ENCODE results near the gene DSCAML1. TPM values are rescaled to one million over a fixed set of nuclear protein-coding genes. Genes with fewer than 3 reads are reported as not detected.

DSCAML1 gene
- total and polyA plus RNA-seq, 9 of the 15 experiments (the other 6 are each of a cell fraction or from before 2014, with no cell fraction given) = not detected

GRCh38 chr11:117502015-117502778 lies 294.8 kb downstream of the DSCAML1 start:
- no peaks in the 10 kb centered on the region for H3K4me1 ChIP-seq (replicated peaks in 1 of 2; ENCODE audit: control insufficient read depth in 2 of 2, insufficient read depth in 2 of 2, low read length in 2 of 2)
- in situ Hi-C loops (cut with MboI) (no loop called here), intact Hi-C loops (cut with micrococcal nuclease) (no loop called here)
- H2AFZ ChIP-seq (ENCODE audit: low read depth, low read length) = no peak overlapping the region
- H3K4me2 ChIP-seq (ENCODE audit: insufficient read depth, low read length) = no peak overlapping the region
- no peak overlapping the region for H3K27ac ChIP-seq (ENCODE audit: extremely low read depth, low read depth, low read length)
- no peak for ATAC-seq
- H3K9ac ChIP-seq (ENCODE audit: insufficient read depth in 1 of 2, low read depth in 2 of 2, low read length in 2 of 2) = no peak overlapping the region
- no peak overlapping the region for H3K4me3 ChIP-seq
- H3K9me1 ChIP-seq (ENCODE audit: control insufficient read depth, insufficient read depth, low read length) = peaks cover 5% of the 10 kb centered on the region
- no peaks in the 10 kb centered on the region for H3K79me2 ChIP-seq (ENCODE audit: control insufficient read depth, insufficient read depth, low read length)
- no peak for FAIRE-seq
- no peaks in the 10 kb centered on the region for H3K36me3 ChIP-seq (ENCODE audit: control insufficient read depth, insufficient read depth, low read length)
- peaks cover 31 to 89% of the 10 kb centered on the region in 2 experiments; a peak in 4 of 5 replicates for H3K27me3 ChIP-seq (ENCODE audit: control insufficient read depth in 2 of 2, insufficient read depth in 2 of 2, low read length in 2 of 2)
- CTCF ChIA-PET (ENCODE audit: low intra/inter-chr PET ratio) = no interaction called here
- WGBS (ENCODE audit: insufficient coverage, low coverage, missing lambda C conversion rate) = 1% methylated on average over 22 of the region's 22 CpGs
- H3K9me3 ChIP-seq (replicated peaks; ENCODE audit: control insufficient read depth, insufficient read depth, low read depth, low read length) = no peaks in the 10 kb centered on the region
- 0 out of 2 replicates have a peak, but pooled peaks cover 6% of the 10 kb centered on the region for H4K20me1 ChIP-seq (replicated peaks; ENCODE audit: control insufficient read depth, insufficient read depth, low read length)
- no peak for DNase-seq (ENCODE audit: extremely low read depth in 1 of 4, low spot score in 3 of 4)
- BruUV-seq (replicated peaks) = no TSS peak
- TF ChIP-seq MAFK (IDR thresholded peaks at IDR 0.05; ENCODE audit: low read length) (no peak), HOXB6 (CRISPR knock-in tag; IDR thresholded peaks at IDR 0.05; ENCODE audit: borderline replicate concordance) (no peak), HLTF (IDR thresholded peaks at IDR 0.05) (no peak), ZNF518B (CRISPR knock-in tag; IDR thresholded peaks at IDR 0.05) (no peak), HIVEP1 (CRISPR knock-in tag; IDR thresholded peaks at IDR 0.05) (no peak), MEIS2 (IDR thresholded peaks at IDR 0.05; ENCODE audit: partially characterized antibody) (no peak), ZNF586 (CRISPR knock-in tag; conservative IDR thresholded peaks at IDR 0.05) (no peak), GTF2A2 (tag; IDR thresholded peaks at IDR 0.05) (no peak), ZNF347 (CRISPR knock-in tag; IDR thresholded peaks at IDR 0.05; ENCODE audit: low read depth) (no peak), ZBTB33 (CRISPR knock-in tag; IDR thresholded peaks at IDR 0.05) (no peak), ZZZ3 (IDR thresholded peaks at IDR 0.05) (no peak), L3MBTL2 (IDR thresholded peaks at IDR 0.05) (no peak), PKNOX1 (IDR thresholded peaks at IDR 0.05) (no peak), HDGF (IDR thresholded peaks at IDR 0.05) (no peak), ZNF263 (CRISPR knock-in tag; IDR thresholded peaks at IDR 0.05; ENCODE audit: borderline replicate concordance) (no peak), DPF2 (IDR thresholded peaks at IDR 0.05) (no peak), KDM2B (CRISPR knock-in tag; IDR thresholded peaks at IDR 0.05) (no peak), DNMT1 (IDR thresholded peaks at IDR 0.05) (no peak), SAFB2 (IDR thresholded peaks at IDR 0.05; ENCODE audit: borderline replicate concordance, low read depth, low read length, severe bottlenecking) (no peak)
- POLR2A ChIA-PET = interaction anchor here (0.6 kb wide), 2 partner anchors 113 to 484 kb away, joined by 3 to 5 read pairs; partner anchors contain the start of gene IL10RA

Measured in K562 (cell line).